ENCODE results near the gene MYH11.

Gene MYH11

GRCh38 chr16:15766918-15767317, 89.9 kb downstream of the MYH11 start:
- H3K9ac ChIP-seq (ENCODE audit: low read length): no peak overlapping the region
- H3K4me3 ChIP-seq (ENCODE audit: low read length): no peak overlapping the region
- H3K4me1 ChIP-seq (ENCODE audit: control insufficient read depth, insufficient read depth, low read length): no peaks in the 10 kb centered on the region
- no peaks in the 10 kb centered on the region for H3K9me3 ChIP-seq (ENCODE audit: control insufficient read depth, low read length)
- no peaks in the 10 kb centered on the region for H3K36me3 ChIP-seq (ENCODE audit: control insufficient read depth, insufficient read depth, low read length)
- no peaks in the 10 kb centered on the region for H3K27me3 ChIP-seq (ENCODE audit: control insufficient read depth, insufficient read depth, low read length)

GRCh38 chr16:15765880-15766279, 90.9 kb downstream of the MYH11 start:
- no peak overlapping the region for H3K9ac ChIP-seq (ENCODE audit: low read length)
- no peaks in the 10 kb centered on the region for H3K4me1 ChIP-seq (ENCODE audit: control insufficient read depth, insufficient read depth, low read length)
- no peak overlapping the region for H3K4me3 ChIP-seq (ENCODE audit: low read length)
- H3K9me3 ChIP-seq (ENCODE audit: control insufficient read depth, low read length): no peaks in the 10 kb centered on the region
- H3K36me3 ChIP-seq (ENCODE audit: control insufficient read depth, insufficient read depth, low read length): no peaks in the 10 kb centered on the region
- no peaks in the 10 kb centered on the region for H3K27me3 ChIP-seq (ENCODE audit: control insufficient read depth, insufficient read depth, low read length)

- H3K9me3 ChIP-seq (ENCODE audit: control insufficient read depth, low read length): no peaks in the 10 kb centered on the region
- H3K9ac ChIP-seq (ENCODE audit: low read length): no peak overlapping the region
- no peaks in the 10 kb centered on the region for H3K36me3 ChIP-seq (ENCODE audit: control insufficient read depth, insufficient read depth, low read length)
- no peak overlapping the region for H3K4me3 ChIP-seq (ENCODE audit: low read length)
- H3K4me1 ChIP-seq (ENCODE audit: control insufficient read depth, insufficient read depth, low read length): no peaks in the 10 kb centered on the region
- H3K27me3 ChIP-seq (ENCODE audit: control insufficient read depth, insufficient read depth, low read length): no peaks in the 10 kb centered on the region
Observed at GRCh38 chr16:15765116-15765515, 91.7 kb downstream of the MYH11 start.

GRCh38 chr16:15764112-15764511, 92.7 kb downstream of the MYH11 start:
- no peaks in the 10 kb centered on the region for H3K4me1 ChIP-seq (ENCODE audit: control insufficient read depth, insufficient read depth, low read length)

GRCh38 chr16:15760129-15760528, 96.7 kb downstream of the MYH11 start:
- no peaks in the 10 kb centered on the region for H3K36me3 ChIP-seq (ENCODE audit: control insufficient read depth, insufficient read depth, low read length)
- no peaks in the 10 kb centered on the region for H3K4me1 ChIP-seq (ENCODE audit: control insufficient read depth, insufficient read depth, low read length)
- H3K27me3 ChIP-seq (ENCODE audit: control insufficient read depth, insufficient read depth, low read length): no peaks in the 10 kb centered on the region

More at GRCh38 chr16:15764112-15764511, 92.7 kb downstream of the MYH11 start:
- H3K27me3 ChIP-seq (ENCODE audit: control insufficient read depth, insufficient read depth, low read length): no peaks in the 10 kb centered on the region
- H3K4me3 ChIP-seq (ENCODE audit: low read length): no peak overlapping the region
- H3K9me3 ChIP-seq (ENCODE audit: control insufficient read depth, low read length): no peaks in the 10 kb centered on the region
- no peaks in the 10 kb centered on the region for H3K36me3 ChIP-seq (ENCODE audit: control insufficient read depth, insufficient read depth, low read length)
- no peak overlapping the region for H3K9ac ChIP-seq (ENCODE audit: low read length)

GRCh38 chr16:15759070-15759469, 97.8 kb downstream of the MYH11 start:
- Histone ChIP-seq H3K9me3 (ENCODE audit: control insufficient read depth, low read length) (no peaks in the 10 kb centered on the region), H3K36me3 (ENCODE audit: control insufficient read depth, insufficient read depth, low read length) (no peaks in the 10 kb centered on the region), H3K4me3 (ENCODE audit: low read length) (no peak overlapping the region), H3K4me1 (ENCODE audit: control insufficient read depth, insufficient read depth, low read length) (no peaks in the 10 kb centered on the region), H3K9ac (ENCODE audit: low read length) (no peak overlapping the region), H3K27me3 (ENCODE audit: control insufficient read depth, insufficient read depth, low read length) (no peaks in the 10 kb centered on the region)

More at GRCh38 chr16:15760129-15760528, 96.7 kb downstream of the MYH11 start:
- Histone ChIP-seq H3K4me3 (ENCODE audit: low read length) (no peak overlapping the region), H3K9me3 (ENCODE audit: control insufficient read depth, low read length) (no peaks in the 10 kb centered on the region), H3K9ac (ENCODE audit: low read length) (no peak overlapping the region)

GRCh38 chr16:15757630-15758251, 99.1 kb downstream of the MYH11 start:
- H3K36me3 ChIP-seq (ENCODE audit: control insufficient read depth, insufficient read depth, low read length): no peaks in the 10 kb centered on the region
- H3K9ac ChIP-seq (ENCODE audit: low read length): no peak overlapping the region
- H3K9me3 ChIP-seq (ENCODE audit: control insufficient read depth, low read length): no peaks in the 10 kb centered on the region
- no peaks in the 10 kb centered on the region for H3K27me3 ChIP-seq (ENCODE audit: control insufficient read depth, insufficient read depth, low read length)
- H3K4me3 ChIP-seq (ENCODE audit: low read length): no peak overlapping the region
- H3K4me1 ChIP-seq (ENCODE audit: control insufficient read depth, insufficient read depth, low read length): no peaks in the 10 kb centered on the region

GRCh38 chr16:15757077-15757386, 99.8 kb downstream of the MYH11 start:
- Histone ChIP-seq H3K4me1 (ENCODE audit: control insufficient read depth, insufficient read depth, low read length) (no peaks in the 10 kb centered on the region), H3K9ac (ENCODE audit: low read length) (no peak overlapping the region), H3K9me3 (ENCODE audit: control insufficient read depth, low read length) (no peaks in the 10 kb centered on the region), H3K4me3 (ENCODE audit: low read length) (no peak overlapping the region), H3K27me3 (ENCODE audit: control insufficient read depth, insufficient read depth, low read length) (no peaks in the 10 kb centered on the region), H3K36me3 (ENCODE audit: control insufficient read depth, insufficient read depth, low read length) (no peaks in the 10 kb centered on the region)

- H3K4me3 ChIP-seq (ENCODE audit: low read length): no peak overlapping the region
- H3K27me3 ChIP-seq (ENCODE audit: control insufficient read depth, insufficient read depth, low read length): no peaks in the 10 kb centered on the region
- H3K4me1 ChIP-seq (ENCODE audit: control insufficient read depth, insufficient read depth, low read length): no peaks in the 10 kb centered on the region
- H3K36me3 ChIP-seq (ENCODE audit: control insufficient read depth, insufficient read depth, low read length): no peaks in the 10 kb centered on the region
- H3K9me3 ChIP-seq (ENCODE audit: control insufficient read depth, low read length): no peaks in the 10 kb centered on the region
- H3K9ac ChIP-seq (ENCODE audit: low read length): no peak overlapping the region
Observed at GRCh38 chr16:15754821-15755534, 101.8 kb downstream of the MYH11 start.

- Histone ChIP-seq H3K4me3 (ENCODE audit: low read length) (no peak overlapping the region), H3K9ac (ENCODE audit: low read length) (no peak overlapping the region), H3K36me3 (ENCODE audit: control insufficient read depth, insufficient read depth, low read length) (no peaks in the 10 kb centered on the region), H3K4me1 (ENCODE audit: control insufficient read depth, insufficient read depth, low read length) (no peaks in the 10 kb centered on the region), H3K27me3 (ENCODE audit: control insufficient read depth, insufficient read depth, low read length) (no peaks in the 10 kb centered on the region), H3K9me3 (ENCODE audit: control insufficient read depth, low read length) (no peaks in the 10 kb centered on the region)
Observed at GRCh38 chr16:15752717-15753488, 103.9 kb downstream of the MYH11 start.

- H3K9ac ChIP-seq (ENCODE audit: low read length): no peak overlapping the region
- no peaks in the 10 kb centered on the region for H3K36me3 ChIP-seq (ENCODE audit: control insufficient read depth, insufficient read depth, low read length)
- no peak overlapping the region for H3K4me3 ChIP-seq (ENCODE audit: low read length)
Observed at GRCh38 chr16:15751940-15752339, 104.9 kb downstream of the MYH11 start.

GRCh38 chr16:15749985-15750384, 106.8 kb downstream of the MYH11 start:
- no peaks in the 10 kb centered on the region for H3K9me3 ChIP-seq (ENCODE audit: control insufficient read depth, low read length)
- H3K9ac ChIP-seq (ENCODE audit: low read length): no peak overlapping the region
- H3K36me3 ChIP-seq (ENCODE audit: control insufficient read depth, insufficient read depth, low read length): no peaks in the 10 kb centered on the region
- no peaks in the 10 kb centered on the region for H3K27me3 ChIP-seq (ENCODE audit: control insufficient read depth, insufficient read depth, low read length)
- no peaks in the 10 kb centered on the region for H3K4me1 ChIP-seq (ENCODE audit: control insufficient read depth, insufficient read depth, low read length)
- no peak overlapping the region for H3K4me3 ChIP-seq (ENCODE audit: low read length)

More at GRCh38 chr16:15751940-15752339, 104.9 kb downstream of the MYH11 start:
- no peaks in the 10 kb centered on the region for H3K4me1 ChIP-seq (ENCODE audit: control insufficient read depth, insufficient read depth, low read length)
- no peaks in the 10 kb centered on the region for H3K9me3 ChIP-seq (ENCODE audit: control insufficient read depth, low read length)
- no peaks in the 10 kb centered on the region for H3K27me3 ChIP-seq (ENCODE audit: control insufficient read depth, insufficient read depth, low read length)

Measured in mucosa of stomach (tissue), 1 donor.